Body of pancreas (tissue), 4 donors: Measurements from ENCODE around the gene DLX5. TPM values are rescaled to one million over a fixed set of nuclear protein-coding genes. Genes with fewer than 3 reads are reported as not detected.
A peak's percentile ranks its signal among the peaks of the same experiment; 100 is the strongest.

ENCODE experiments used
- ATAC-seq: fragments of 150-250 bp; one replicate; pipeline ENCODE4 v1.9.1; 2016
- DNase-seq, 4 donors: peaks; one replicate each; pipeline ENCODE4 v3.0.0-alpha.2; 2019
- H3K27ac ChIP-seq, 4 donors: fragments of 200-600 bp; sonication (generic); 1 replicate in 3 of 4; 2 replicates in 1 of 4; pipeline versions ENCODE4 v1.5.1 to v1.6.1; 2016 to 2019; ENCODE audit warnings: mild to moderate bottlenecking in 1 of 4, mixed read lengths in 1 of 4, moderate library complexity in 1 of 4
- H3K27me3 ChIP-seq, 2 donors: fragments of 200-600 bp; sonication (generic); one replicate each; pipeline ENCODE4 v1.6.0; 2016; ENCODE audit warnings: mild to moderate bottlenecking in 1 of 2
- H3K36me3 ChIP-seq, 2 donors: fragments of 200-600 bp; sonication (generic); replicated peaks in 1 of 2; 2 replicates each; pipeline ENCODE4 v1.5.1; 2016; ENCODE audit warnings: low read depth in 2 of 2; ENCODE audit not compliant: insufficient read depth in 1 of 2
- H3K4me1 ChIP-seq: fragments of 200-600 bp; sonication (generic); one replicate; pipeline ENCODE4 v1.6.0; 2016
- H3K4me3 ChIP-seq, 2 donors: fragments of 200-600 bp; sonication (generic); 1 replicate in 1 of 2; 2 replicates in 1 of 2; pipeline ENCODE4 v1.5.1; 2016 to 2019
- H3K9me3 ChIP-seq, 3 donors: fragments of 200-600 bp; sonication (generic); 1 replicate in 2 of 3; 2 replicates in 1 of 3; pipeline ENCODE4 v1.5.1; 2016
- CTCF ChIP-seq, 7 experiments: fragments of 450-650 bp in 4 of 7; fragments of 200-600 bp in 3 of 7; sonication (generic) in 3 of 7; IDR thresholded peaks; one replicate each; pipeline ENCODE4 v1.5.1; 2016 to 2019; ENCODE audit warnings: antibody characterized with exemption in 7 of 7
- POLR2A ChIP-seq, 3 donors: fragments of 450-650 bp; IDR thresholded peaks; one replicate each; pipeline ENCODE4 v1.6.1; 2016; ENCODE audit warnings: antibody characterized with exemption in 3 of 3, mild to moderate bottlenecking in 2 of 3
- WGBS, 2 donors: methylation state at CpG; one replicate each; pipeline ENCODE4 v1.1.5; 2017; 5-methylcytosine and 5-hydroxymethylcytosine counted together
- intact Hi-C: fragments of 100-400 bp; cut with DNase I; formaldehyde crosslinking; loops from one replicate; pipeline ENCODE4 v1.15.1; 2023
- total RNA-seq, 2 donors: library from RNA; depleted of rRNA; stranded (reverse); fragments of >200 nt; gene quantifications; one replicate each; pipeline ENCODE4 v1.1.0, GENCODE V29; 2016

DLX5 gene
- total RNA-seq, 2 donors from 2014 or later: not detected

- Histone ChIP-seq H3K9me3 (no peaks in the 10 kb centered on the region), H3K27ac (no peak overlapping the region), H3K27me3 (peaks cover 4 to 41% of the 10 kb centered on the region in 2 donors), H3K36me3 (no peaks in the 10 kb centered on the region), H3K4me3 (no peak overlapping the region), H3K4me1 (peaks cover 10% of the 10 kb centered on the region)
- WGBS, 2 donors: 50 to 59% methylated on average over 1 of the region's 1 CpG
- intact Hi-C loops: no loop called here
- no peak for TF ChIP-seq CTCF (IDR thresholded peaks at IDR 0.05)
- no peak for TF ChIP-seq POLR2A (IDR thresholded peaks at IDR 0.05)
- DNase-seq (no peak), ATAC-seq (no peak)
Observed at GRCh38 chr7:96993980-96994379, 30.7 kb downstream of the DLX5 start.

GRCh38 chr7:96993094-96993865, 31.4 kb downstream of the DLX5 start:
- no peaks in the 10 kb centered on the region for H3K36me3 ChIP-seq
- TF ChIP-seq CTCF (IDR thresholded peaks at IDR 0.05): no peak
- intact Hi-C loops: no loop called here
- H3K27ac ChIP-seq: no peak overlapping the region
- peak in 1 of 4 donors; percentile 28 for DNase-seq
- no peak for ATAC-seq
- H3K9me3 ChIP-seq: no peaks in the 10 kb centered on the region
- no peak overlapping the region for H3K4me3 ChIP-seq
- 9 to 17% methylated on average over 27 of the region's 27 CpGs for whole genome bisulfite sequencing, 2 donors
- peaks cover 10% of the 10 kb centered on the region for H3K4me1 ChIP-seq
- peaks cover 4 to 34% of the 10 kb centered on the region in 2 donors for H3K27me3 ChIP-seq

DNA sequence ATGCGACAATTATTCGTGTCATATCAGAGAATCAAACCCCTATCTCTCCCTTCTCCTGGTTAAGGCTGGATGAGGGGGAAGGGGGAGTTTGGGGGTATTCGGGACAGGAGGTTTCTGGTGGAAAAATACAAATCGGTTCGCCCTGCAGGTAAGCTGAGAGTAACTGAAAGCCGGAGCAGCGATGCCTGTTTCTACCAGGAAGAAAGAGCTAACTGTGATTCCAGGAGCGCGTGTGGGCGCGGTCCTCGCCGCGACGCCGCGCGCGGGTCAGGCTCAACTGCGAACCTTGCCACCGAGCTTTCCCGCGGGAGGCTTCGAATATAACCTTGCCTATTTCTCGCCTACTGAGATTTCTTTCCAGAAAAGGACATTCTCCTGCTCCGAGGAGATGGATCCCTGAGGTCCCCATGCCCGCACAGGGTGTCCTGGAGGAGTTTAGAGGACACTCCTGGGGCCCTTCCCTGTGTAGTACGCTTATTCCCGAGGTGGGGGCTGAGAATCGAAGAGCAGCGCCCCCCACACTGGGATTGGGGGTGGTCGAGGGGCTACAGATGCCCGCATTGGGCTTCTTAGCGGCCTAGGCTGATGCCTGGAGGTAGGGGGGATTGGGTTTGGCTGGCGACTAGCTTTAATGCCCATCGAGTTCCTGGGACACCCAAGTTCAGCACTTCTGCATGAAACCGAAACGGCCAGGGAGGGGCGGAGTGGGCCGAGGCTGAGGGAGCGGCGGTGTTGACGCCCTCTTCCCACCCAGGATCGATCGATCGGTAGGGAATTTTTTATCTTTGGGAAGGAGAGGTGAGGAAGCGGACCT, 32.2 kb downstream of the DLX5 start:
- H3K36me3 ChIP-seq: no peaks in the 10 kb centered on the region
- H3K4me3 ChIP-seq: no peak overlapping the region
- intact Hi-C loops: no loop called here
- H3K4me1 ChIP-seq: peaks cover 10% of the 10 kb centered on the region
- H3K27me3 ChIP-seq: peaks cover 4 to 25% of the 10 kb centered on the region in 2 donors
- DNase-seq (no peak), ATAC-seq (no peak)
- WGBS, 2 donors: 10 to 11% methylated on average over 45 to 47 of the region's 47 CpGs
- H3K9me3 ChIP-seq: no peaks in the 10 kb centered on the region
- TF ChIP-seq CTCF (IDR thresholded peaks at IDR 0.05): no peak
- no peak for TF ChIP-seq POLR2A (IDR thresholded peaks at IDR 0.05)
- no peak overlapping the region for H3K27ac ChIP-seq

GRCh38 chr7:96991546-96992191, 33.0 kb downstream of the DLX5 start:
- H3K27ac ChIP-seq: no peak overlapping the region
- H3K36me3 ChIP-seq: no peaks in the 10 kb centered on the region
- WGBS, 2 donors: 6 to 12% methylated on average over 13 of the region's 13 CpGs
- TF ChIP-seq POLR2A (IDR thresholded peaks at IDR 0.05) (no peak), CTCF (IDR thresholded peaks at IDR 0.05) (no peak)
- no peaks in the 10 kb centered on the region for H3K9me3 ChIP-seq
- intact Hi-C loops: no loop called here
- DNase-seq (no peak), ATAC-seq (no peak)
- H3K4me1 ChIP-seq: peaks cover 10% of the 10 kb centered on the region
- H3K27me3 ChIP-seq: peaks cover 4 to 19% of the 10 kb centered on the region in 2 donors
- H3K4me3 ChIP-seq: no peak overlapping the region
